H9 (cell line): Measurements from ENCODE around the gene CDH6. TPM values are rescaled to one million over a fixed set of nuclear protein-coding genes. Genes with fewer than 3 reads are reported as not detected.

Experiments
- DNase-seq: peaks from one replicate; pipeline ENCODE4 v3.0.0-alpha.2; 2017
- H2AFZ ChIP-seq: one replicate; pipeline ENCODE4 v1.6.1; 2013; ENCODE audit warnings: mild to moderate bottlenecking, low read length, control low read depth, moderate library complexity
- H2AK5ac ChIP-seq: 2 replicates; pipeline ENCODE4 v1.6.1; 2013; ENCODE audit warnings: low read length, control low read depth, mixed read lengths; ENCODE audit not compliant: insufficient read length
- H2BK120ac ChIP-seq: one replicate; pipeline ENCODE4 v1.6.1; 2013; ENCODE audit warnings: low read depth, mild to moderate bottlenecking, low read length, control low read depth, inconsistent platforms; ENCODE audit not compliant: poor library complexity, severe bottlenecking
- H2BK12ac ChIP-seq: 2 replicates; pipeline ENCODE4 v1.6.1; 2013; ENCODE audit warnings: low read length, control low read depth, mixed read lengths, low read depth; ENCODE audit not compliant: insufficient read length
- H2BK15ac ChIP-seq: 2 replicates; pipeline ENCODE4 v1.6.1; 2013; ENCODE audit warnings: low read depth, low read length, control low read depth
- H2BK20ac ChIP-seq: one replicate; pipeline ENCODE4 v1.6.1; 2013; ENCODE audit warnings: low read depth, mild to moderate bottlenecking, low read length, control low read depth, inconsistent platforms; ENCODE audit not compliant: poor library complexity, severe bottlenecking
- H2BK5ac ChIP-seq: 2 replicates; pipeline ENCODE4 v1.6.1; 2013; ENCODE audit warnings: low read length, control low read depth, mixed read lengths; ENCODE audit not compliant: insufficient read length
- H3K14ac ChIP-seq: 2 replicates; pipeline ENCODE4 v1.6.1; 2013; ENCODE audit warnings: low read length, control low read depth; ENCODE audit not compliant: insufficient read depth
- H3K18ac ChIP-seq: 2 replicates; pipeline ENCODE4 v1.6.1; 2013; ENCODE audit warnings: low read depth, mild to moderate bottlenecking, mixed read lengths, low read length, control low read depth; ENCODE audit not compliant: insufficient read length
- H3K23ac ChIP-seq: 2 replicates; pipeline ENCODE4 v1.6.1; 2013; ENCODE audit warnings: low read length, control low read depth, mixed read lengths, low read depth; ENCODE audit not compliant: insufficient read length
- H3K23me2 ChIP-seq: 2 replicates; pipeline ENCODE4 v1.6.1; 2013; ENCODE audit warnings: low read depth, mild to moderate bottlenecking, mixed read lengths, low read length, control low read depth; ENCODE audit not compliant: insufficient read length, poor library complexity, severe bottlenecking
- H3K27ac ChIP-seq: 2 replicates; pipeline ENCODE4 v1.5.1; 2013; ENCODE audit warnings: low read length, control low read depth, mixed read lengths, low read depth; ENCODE audit not compliant: insufficient read length
- H3K27me3 ChIP-seq: 2 replicates; pipeline ENCODE4 v1.6.1; 2013; ENCODE audit warnings: low read length, control low read depth, inconsistent platforms; ENCODE audit not compliant: insufficient read depth
- H3K4ac ChIP-seq: 2 replicates; pipeline ENCODE4 v1.6.1; 2013; ENCODE audit warnings: low read depth, mild to moderate bottlenecking, control low read depth, inconsistent platforms, low read length, moderate library complexity
- H3K4me1 ChIP-seq: 2 replicates; pipeline ENCODE4 v1.6.1; 2013; ENCODE audit warnings: low read length, control low read depth, inconsistent platforms; ENCODE audit not compliant: insufficient read depth
- H3K4me2 ChIP-seq: 2 replicates; pipeline ENCODE4 v1.6.1; 2013; ENCODE audit warnings: low read length, control low read depth, mixed read lengths; ENCODE audit not compliant: insufficient read length, insufficient read depth
- H3K56ac ChIP-seq: 2 replicates; pipeline ENCODE4 v1.6.1; 2013; ENCODE audit warnings: low read depth, mild to moderate bottlenecking, mixed read lengths, low read length, control low read depth; ENCODE audit not compliant: insufficient read length
- H3K79me1 ChIP-seq: 2 replicates; pipeline ENCODE4 v1.6.1; 2013; ENCODE audit warnings: low read depth, mild to moderate bottlenecking, moderate library complexity, low read length, control low read depth, inconsistent platforms; ENCODE audit not compliant: insufficient read depth, poor library complexity, severe bottlenecking
- H3K79me2 ChIP-seq: 2 replicates; pipeline ENCODE4 v1.6.1; 2013; ENCODE audit warnings: low read length, control low read depth, inconsistent platforms; ENCODE audit not compliant: insufficient read depth
- H3K9ac ChIP-seq: 2 replicates; pipeline ENCODE4 v1.6.1; 2013; ENCODE audit warnings: low read length, control low read depth, mixed read lengths; ENCODE audit not compliant: insufficient read length; ENCODE audit errors: extremely low read depth
- H3K9me3 ChIP-seq: one replicate; pipeline ENCODE4 v1.6.1; 2013; ENCODE audit warnings: low read depth, low read length, inconsistent platforms; ENCODE audit not compliant: control insufficient read depth
- H3T11ph ChIP-seq: one replicate; pipeline ENCODE4 v1.6.1; 2013; ENCODE audit warnings: mild to moderate bottlenecking, low read length, control low read depth, inconsistent platforms
- H4K20me1 ChIP-seq: one replicate; pipeline ENCODE4 v1.6.1; 2013; ENCODE audit not compliant: control insufficient read depth, insufficient read length, insufficient read depth
- H4K5ac ChIP-seq: 2 replicates; pipeline ENCODE4 v1.6.1; 2013; ENCODE audit warnings: low read depth, mild to moderate bottlenecking, mixed read lengths, low read length, control low read depth; ENCODE audit not compliant: insufficient read length
- H4K8ac ChIP-seq: replicated peaks from 2 replicates; pipeline ENCODE4 v1.6.1; 2013; ENCODE audit warnings: low read length, control low read depth, mixed read lengths, low read depth; ENCODE audit not compliant: insufficient read length
- H4K91ac ChIP-seq: 2 replicates; pipeline ENCODE4 v1.6.1; 2013; ENCODE audit warnings: low read depth, mild to moderate bottlenecking, moderate library complexity, mixed read lengths, low read length, control low read depth; ENCODE audit not compliant: insufficient read length
- H3K27ac Mint-ChIP-seq, 3 experiments: 2 replicates in 2 of 3; 3 replicates in 1 of 3; pipeline ENCODE4 v1.8.0; 2020 to 2021; ENCODE audit warnings: mixed read lengths in 3 of 3, mild to moderate bottlenecking in 1 of 3, moderate library complexity in 1 of 3
- H3K27me3 Mint-ChIP-seq: 2 replicates; pipeline ENCODE4 v1.8.0; 2021; ENCODE audit warnings: low read depth, mild to moderate bottlenecking, moderate library complexity, mixed read lengths
- H3K36me3 Mint-ChIP-seq, 3 experiments: 2 replicates in 2 of 3; 3 replicates in 1 of 3; pipeline ENCODE4 v1.8.0; 2020 to 2021; ENCODE audit warnings: low read depth in 3 of 3, mixed read lengths in 3 of 3; ENCODE audit not compliant: insufficient read depth in 1 of 3
- H3K4me1 Mint-ChIP-seq, 2 experiments: 2 replicates each; pipeline ENCODE4 v1.8.0; 2020; ENCODE audit warnings: mixed read lengths in 2 of 2
- H3K4me3 Mint-ChIP-seq, 2 experiments: 2 replicates in 1 of 2; 3 replicates in 1 of 2; pipeline ENCODE4 v1.8.0; 2020 to 2021; ENCODE audit warnings: mild to moderate bottlenecking in 2 of 2, mixed read lengths in 2 of 2, moderate library complexity in 1 of 2
- H3K9me3 Mint-ChIP-seq, 2 experiments: 2 replicates in 1 of 2; 3 replicates in 1 of 2; pipeline ENCODE4 v1.8.0; 2020; ENCODE audit warnings: mild to moderate bottlenecking in 2 of 2, mixed read lengths in 2 of 2, moderate library complexity in 1 of 2
- WGBS: extraction: QIAGEN DNeasy Blood & Tissue Kit; methylation state at CpG from one replicate; pipeline ENCODE4 v1.1.7; 2013; ENCODE audit warnings: missing lambda C conversion rate, low lambda C conversion rate, mixed read lengths; ENCODE audit not compliant: insufficient read length; ENCODE audit errors: extremely low coverage; 5-methylcytosine and 5-hydroxymethylcytosine counted together
- total RNA-seq: library from RNA; stranded (reverse); gene quantifications from 2 replicates; pipeline ENCODE4 v1.2.1, GENCODE V29; 2021
- TF ChIP-seq, protein P1 (sequence below): fragments of 200-600 bp; sonication (generic); conservative IDR thresholded peaks from 3 replicates; pipeline ENCODE4 v1.8.0; 2021; ENCODE audit warnings: antibody characterized with exemption, mild to moderate bottlenecking

The CDH6 gene
- total RNA-seq, 1 experiment from 2014 or later, result 11.7 TPM

DNA sequence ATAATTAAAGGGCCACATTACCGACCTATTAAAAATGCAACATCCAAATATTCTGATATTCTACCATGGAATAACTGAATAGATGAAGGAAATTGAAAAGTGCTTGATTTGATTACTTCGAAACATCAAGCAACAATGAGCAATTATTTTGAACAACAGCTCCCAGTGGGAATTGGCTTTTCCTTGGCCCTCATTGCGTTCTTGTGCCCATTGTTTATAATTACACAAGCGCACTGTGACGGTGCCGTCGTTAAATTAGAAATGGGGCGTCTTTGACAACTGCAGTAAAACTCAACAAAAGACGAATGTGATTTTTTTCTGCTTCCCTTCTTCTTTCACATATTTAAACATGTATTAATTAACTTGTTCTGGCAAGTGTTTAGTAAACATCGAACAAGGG is 61.6 kb downstream of the CDH6 start:
- H3K4me2 ChIP-seq, result no peak overlapping the region
- H3K9ac ChIP-seq, result no peak overlapping the region
- no peak overlapping the region for H4K5ac ChIP-seq
- H3K23me2 ChIP-seq, result no peaks in the 10 kb centered on the region
- Mint-ChIP-seq H3K36me3 (peaks cover 9 to 17% (median 9%) of the 10 kb centered on the region in 3 experiments), H3K4me3 (no peak overlapping the region), H3K27ac (no peak overlapping the region), H3K4me1 (no peaks in the 10 kb centered on the region), H3K9me3 (peaks cover 0 to 7% of the 10 kb centered on the region in 2 experiments; a peak in 4 of 5 replicates), H3K27me3 (no peaks in the 10 kb centered on the region)
- TF ChIP-seq, protein P1, sequence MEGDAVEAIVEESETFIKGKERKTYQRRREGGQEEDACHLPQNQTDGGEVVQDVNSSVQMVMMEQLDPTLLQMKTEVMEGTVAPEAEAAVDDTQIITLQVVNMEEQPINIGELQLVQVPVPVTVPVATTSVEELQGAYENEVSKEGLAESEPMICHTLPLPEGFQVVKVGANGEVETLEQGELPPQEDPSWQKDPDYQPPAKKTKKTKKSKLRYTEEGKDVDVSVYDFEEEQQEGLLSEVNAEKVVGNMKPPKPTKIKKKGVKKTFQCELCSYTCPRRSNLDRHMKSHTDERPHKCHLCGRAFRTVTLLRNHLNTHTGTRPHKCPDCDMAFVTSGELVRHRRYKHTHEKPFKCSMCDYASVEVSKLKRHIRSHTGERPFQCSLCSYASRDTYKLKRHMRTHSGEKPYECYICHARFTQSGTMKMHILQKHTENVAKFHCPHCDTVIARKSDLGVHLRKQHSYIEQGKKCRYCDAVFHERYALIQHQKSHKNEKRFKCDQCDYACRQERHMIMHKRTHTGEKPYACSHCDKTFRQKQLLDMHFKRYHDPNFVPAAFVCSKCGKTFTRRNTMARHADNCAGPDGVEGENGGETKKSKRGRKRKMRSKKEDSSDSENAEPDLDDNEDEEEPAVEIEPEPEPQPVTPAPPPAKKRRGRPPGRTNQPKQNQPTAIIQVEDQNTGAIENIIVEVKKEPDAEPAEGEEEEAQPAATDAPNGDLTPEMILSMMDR, result no peak
- H3K79me2 ChIP-seq, result no peaks in the 10 kb centered on the region
- DNase-seq, result no peak
- no peak overlapping the region for H3T11ph ChIP-seq
- no peak overlapping the region for H4K8ac ChIP-seq
- H2AK5ac ChIP-seq, result no peak overlapping the region
- no peak overlapping the region for H3K27ac ChIP-seq
- H3K27me3 ChIP-seq, result no peaks in the 10 kb centered on the region
- H4K20me1 ChIP-seq, result no peaks in the 10 kb centered on the region
- no peak overlapping the region for H3K4ac ChIP-seq
- no peaks in the 10 kb centered on the region for H3K79me1 ChIP-seq
- no peak overlapping the region for H3K14ac ChIP-seq
- no peak overlapping the region for H3K18ac ChIP-seq
- no CpG with 5 or more reads among the region's 10 CpGs for WGBS
- no peak overlapping the region for H2BK20ac ChIP-seq
- H2BK15ac ChIP-seq, result no peak overlapping the region
- H3K23ac ChIP-seq, result no peak overlapping the region
- no peak overlapping the region for H3K56ac ChIP-seq
- H2BK12ac ChIP-seq, result no peak overlapping the region
- H2BK5ac ChIP-seq, result no peak overlapping the region
- H4K91ac ChIP-seq, result no peak overlapping the region
- H2AFZ ChIP-seq, result no peak overlapping the region
- H3K4me1 ChIP-seq, result no peaks in the 10 kb centered on the region
- no peaks in the 10 kb centered on the region for H3K9me3 ChIP-seq
- no peak overlapping the region for H2BK120ac ChIP-seq
